GM19372 (cell line): Measurements from ENCODE around the gene PTAR1.

Experiments
- ATAC-seq: cut with Tn5 transposase; IDR thresholded peaks from one replicate; pipeline ENCODE4 v1.9.1; 2021; ENCODE audit warnings: mild to moderate bottlenecking, low read depth, moderate library complexity; ENCODE audit not compliant: unreplicated experiment

Gene PTAR1

GRCh38 chr9:69674716-69675438 lies 84.9 kb downstream of the PTAR1 start:
- no peak for ATAC-seq

- ATAC-seq = no peak
These were observed 85.6 kb downstream of the PTAR1 start for GRCh38 chr9:69674112-69674685.

- no peak for ATAC-seq
These were observed 86.5 kb downstream of the PTAR1 start for GRCh38 chr9:69673311-69673640.

- peak; percentile 92 for ATAC-seq
These were observed 87.1 kb downstream of the PTAR1 start for GRCh38 chr9:69672596-69673310.

GRCh38 chr9:69671879-69672595 lies 87.8 kb downstream of the PTAR1 start, which contains the start of gene APBA1:
APBA1 (minus strand) TSS chr9:69672371.
- peak; percentile 41 for ATAC-seq

- no peak for ATAC-seq
These were observed 88.4 kb downstream of the PTAR1 start for GRCh38 chr9:69671311-69671878.

- no peak for ATAC-seq
These were observed 92.5 kb downstream of the PTAR1 start for GRCh38 chr9:69667306-69667705.

GRCh38 chr9:69660304-69660703 lies 99.5 kb downstream of the PTAR1 start:
- no peak for ATAC-seq
